ENCODE data around the gene SCO2. TPM values are rescaled to one million over a fixed set of nuclear protein-coding genes. Genes with fewer than 3 reads are reported as not detected.

The SCO2 gene
- total and polyA plus RNA-seq, 2 of the 13 experiments (the other 11 are each of a cell fraction or from before 2014, with no cell fraction given): 0.32 to 3.7 TPM

DNA sequence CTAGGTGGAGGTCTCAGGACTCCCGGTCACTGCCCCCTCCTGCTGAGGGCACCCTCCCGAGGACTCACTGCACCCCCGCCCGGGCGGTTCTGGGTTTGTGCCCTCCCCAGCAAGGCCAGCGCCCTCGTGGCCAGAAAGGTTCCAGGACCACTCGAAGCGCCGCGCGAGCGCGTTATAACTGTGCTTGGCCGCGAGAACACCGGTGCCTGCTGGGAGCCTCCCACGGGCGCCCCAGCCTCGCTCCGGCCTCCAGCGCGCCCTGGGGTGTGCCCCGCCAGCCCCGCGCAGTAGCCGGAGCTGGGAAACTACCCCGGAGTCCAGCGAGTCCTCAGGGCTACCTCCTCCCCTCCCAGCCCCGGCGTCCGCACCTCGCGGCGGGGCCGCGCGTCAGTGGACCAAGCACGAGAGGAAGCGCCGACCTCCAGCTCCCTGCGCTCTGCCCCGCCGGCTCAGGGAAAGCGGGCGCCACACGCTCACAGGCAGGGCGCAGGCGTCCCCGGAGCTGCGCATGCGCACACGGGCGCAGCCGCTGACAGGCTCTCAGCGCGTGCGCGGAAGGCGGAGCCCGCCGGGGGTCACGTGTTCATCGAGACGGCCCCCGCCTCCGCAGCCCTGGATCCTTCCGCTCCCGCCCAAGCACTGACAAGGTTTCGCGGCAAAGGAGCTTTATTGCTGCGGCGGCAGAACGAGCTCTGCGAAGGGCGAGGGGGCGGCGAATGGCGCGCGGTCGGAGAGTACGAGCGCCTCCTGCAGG lies at the start of gene SCO2 (continued):
- TF ChIP-seq ZNF724P (CRISPR knock-in tag; IDR thresholded peaks at IDR 0.05; ENCODE audit: borderline replicate concordance) (0 out of 2 replicates have a peak, but pooled peaks have one; percentile 6), ZNF550 (CRISPR knock-in tag; IDR thresholded peaks at IDR 0.05; ENCODE audit: borderline replicate concordance) (peak; percentile 73; the same call in 1 of the 2 replicates), ZNF20 (CRISPR knock-in tag; IDR thresholded peaks at IDR 0.05) (peak; percentile 23; the same call in 1 of the 2 replicates), ZNF17 (CRISPR knock-in tag; IDR thresholded peaks at IDR 0.05) (no peak), SALL2 (CRISPR knock-in tag; IDR thresholded peaks at IDR 0.05) (no peak), SP5 (CRISPR knock-in tag; IDR thresholded peaks at IDR 0.05; ENCODE audit: borderline replicate concordance, low read depth) (peak; percentile 79), ZNF652 (CRISPR knock-in tag; IDR thresholded peaks at IDR 0.05; ENCODE audit: borderline replicate concordance, low read depth) (no peak), ZNF230 (CRISPR knock-in tag; IDR thresholded peaks at IDR 0.05) (peak; percentile 52; the same call in 1 of the 2 replicates), TMF1 (CRISPR knock-in tag; IDR thresholded peaks at IDR 0.05; ENCODE audit: low read depth) (no peak), MYNN (CRISPR knock-in tag; IDR thresholded peaks at IDR 0.05; ENCODE audit: low read depth) (no peak), SP2 (CRISPR knock-in tag; IDR thresholded peaks at IDR 0.05) (no peak)
- TF ChIP-seq, protein P1, sequence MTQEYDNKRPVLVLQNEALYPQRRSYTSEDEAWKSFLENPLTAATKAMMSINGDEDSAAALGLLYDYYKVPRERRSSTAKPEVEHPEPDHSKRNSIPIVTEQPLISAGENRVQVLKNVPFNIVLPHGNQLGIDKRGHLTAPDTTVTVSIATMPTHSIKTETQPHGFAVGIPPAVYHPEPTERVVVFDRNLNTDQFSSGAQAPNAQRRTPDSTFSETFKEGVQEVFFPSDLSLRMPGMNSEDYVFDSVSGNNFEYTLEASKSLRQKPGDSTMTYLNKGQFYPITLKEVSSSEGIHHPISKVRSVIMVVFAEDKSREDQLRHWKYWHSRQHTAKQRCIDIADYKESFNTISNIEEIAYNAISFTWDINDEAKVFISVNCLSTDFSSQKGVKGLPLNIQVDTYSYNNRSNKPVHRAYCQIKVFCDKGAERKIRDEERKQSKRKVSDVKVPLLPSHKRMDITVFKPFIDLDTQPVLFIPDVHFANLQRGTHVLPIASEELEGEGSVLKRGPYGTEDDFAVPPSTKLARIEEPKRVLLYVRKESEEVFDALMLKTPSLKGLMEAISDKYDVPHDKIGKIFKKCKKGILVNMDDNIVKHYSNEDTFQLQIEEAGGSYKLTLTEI (CRISPR knock-in tag; conservative IDR thresholded peaks at IDR 0.05): no peak
- TF ChIP-seq, protein P2, sequence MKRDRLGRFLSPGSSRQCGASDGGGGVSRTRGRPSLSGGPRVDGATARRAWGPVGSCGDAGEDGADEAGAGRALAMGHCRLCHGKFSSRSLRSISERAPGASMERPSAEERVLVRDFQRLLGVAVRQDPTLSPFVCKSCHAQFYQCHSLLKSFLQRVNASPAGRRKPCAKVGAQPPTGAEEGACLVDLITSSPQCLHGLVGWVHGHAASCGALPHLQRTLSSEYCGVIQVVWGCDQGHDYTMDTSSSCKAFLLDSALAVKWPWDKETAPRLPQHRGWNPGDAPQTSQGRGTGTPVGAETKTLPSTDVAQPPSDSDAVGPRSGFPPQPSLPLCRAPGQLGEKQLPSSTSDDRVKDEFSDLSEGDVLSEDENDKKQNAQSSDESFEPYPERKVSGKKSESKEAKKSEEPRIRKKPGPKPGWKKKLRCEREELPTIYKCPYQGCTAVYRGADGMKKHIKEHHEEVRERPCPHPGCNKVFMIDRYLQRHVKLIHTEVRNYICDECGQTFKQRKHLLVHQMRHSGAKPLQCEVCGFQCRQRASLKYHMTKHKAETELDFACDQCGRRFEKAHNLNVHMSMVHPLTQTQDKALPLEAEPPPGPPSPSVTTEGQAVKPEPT (CRISPR knock-in tag; IDR thresholded peaks at IDR 0.05; ENCODE audit: low read depth): peak; percentile 63; the same call in 1 of the 2 replicates
- TF ChIP-seq, protein P3, sequence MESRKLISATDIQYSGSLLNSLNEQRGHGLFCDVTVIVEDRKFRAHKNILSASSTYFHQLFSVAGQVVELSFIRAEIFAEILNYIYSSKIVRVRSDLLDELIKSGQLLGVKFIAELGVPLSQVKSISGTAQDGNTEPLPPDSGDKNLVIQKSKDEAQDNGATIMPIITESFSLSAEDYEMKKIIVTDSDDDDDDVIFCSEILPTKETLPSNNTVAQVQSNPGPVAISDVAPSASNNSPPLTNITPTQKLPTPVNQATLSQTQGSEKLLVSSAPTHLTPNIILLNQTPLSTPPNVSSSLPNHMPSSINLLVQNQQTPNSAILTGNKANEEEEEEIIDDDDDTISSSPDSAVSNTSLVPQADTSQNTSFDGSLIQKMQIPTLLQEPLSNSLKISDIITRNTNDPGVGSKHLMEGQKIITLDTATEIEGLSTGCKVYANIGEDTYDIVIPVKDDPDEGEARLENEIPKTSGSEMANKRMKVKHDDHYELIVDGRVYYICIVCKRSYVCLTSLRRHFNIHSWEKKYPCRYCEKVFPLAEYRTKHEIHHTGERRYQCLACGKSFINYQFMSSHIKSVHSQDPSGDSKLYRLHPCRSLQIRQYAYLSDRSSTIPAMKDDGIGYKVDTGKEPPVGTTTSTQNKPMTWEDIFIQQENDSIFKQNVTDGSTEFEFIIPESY (CRISPR knock-in tag; IDR thresholded peaks at IDR 0.05): no peak
- TF ChIP-seq, protein P4, sequence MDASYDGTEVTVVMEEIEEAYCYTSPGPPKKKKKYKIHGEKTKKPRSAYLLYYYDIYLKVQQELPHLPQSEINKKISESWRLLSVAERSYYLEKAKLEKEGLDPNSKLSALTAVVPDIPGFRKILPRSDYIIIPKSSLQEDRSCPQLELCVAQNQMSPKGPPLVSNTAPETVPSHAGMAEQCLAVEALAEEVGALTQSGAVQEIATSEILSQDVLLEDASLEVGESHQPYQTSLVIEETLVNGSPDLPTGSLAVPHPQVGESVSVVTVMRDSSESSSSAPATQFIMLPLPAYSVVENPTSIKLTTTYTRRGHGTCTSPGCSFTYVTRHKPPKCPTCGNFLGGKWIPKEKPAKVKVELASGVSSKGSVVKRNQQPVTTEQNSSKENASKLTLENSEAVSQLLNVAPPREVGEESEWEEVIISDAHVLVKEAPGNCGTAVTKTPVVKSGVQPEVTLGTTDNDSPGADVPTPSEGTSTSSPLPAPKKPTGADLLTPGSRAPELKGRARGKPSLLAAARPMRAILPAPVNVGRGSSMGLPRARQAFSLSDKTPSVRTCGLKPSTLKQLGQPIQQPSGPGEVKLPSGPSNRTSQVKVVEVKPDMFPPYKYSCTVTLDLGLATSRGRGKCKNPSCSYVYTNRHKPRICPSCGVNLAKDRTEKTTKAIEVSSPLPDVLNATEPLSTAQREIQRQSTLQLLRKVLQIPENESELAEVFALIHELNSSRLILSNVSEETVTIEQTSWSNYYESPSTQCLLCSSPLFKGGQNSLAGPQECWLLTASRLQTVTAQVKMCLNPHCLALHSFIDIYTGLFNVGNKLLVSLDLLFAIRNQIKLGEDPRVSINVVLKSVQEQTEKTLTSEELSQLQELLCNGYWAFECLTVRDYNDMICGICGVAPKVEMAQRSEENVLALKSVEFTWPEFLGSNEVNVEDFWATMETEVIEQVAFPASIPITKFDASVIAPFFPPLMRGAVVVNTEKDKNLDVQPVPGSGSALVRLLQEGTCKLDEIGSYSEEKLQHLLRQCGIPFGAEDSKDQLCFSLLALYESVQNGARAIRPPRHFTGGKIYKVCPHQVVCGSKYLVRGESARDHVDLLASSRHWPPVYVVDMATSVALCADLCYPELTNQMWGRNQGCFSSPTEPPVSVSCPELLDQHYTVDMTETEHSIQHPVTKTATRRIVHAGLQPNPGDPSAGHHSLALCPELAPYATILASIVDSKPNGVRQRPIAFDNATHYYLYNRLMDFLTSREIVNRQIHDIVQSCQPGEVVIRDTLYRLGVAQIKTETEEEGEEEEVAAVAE (CRISPR knock-in tag; IDR thresholded peaks at IDR 0.05; ENCODE audit: borderline replicate concordance): no peak; the same call in 1 of the 2 replicates
- TF ChIP-seq, protein P5, sequence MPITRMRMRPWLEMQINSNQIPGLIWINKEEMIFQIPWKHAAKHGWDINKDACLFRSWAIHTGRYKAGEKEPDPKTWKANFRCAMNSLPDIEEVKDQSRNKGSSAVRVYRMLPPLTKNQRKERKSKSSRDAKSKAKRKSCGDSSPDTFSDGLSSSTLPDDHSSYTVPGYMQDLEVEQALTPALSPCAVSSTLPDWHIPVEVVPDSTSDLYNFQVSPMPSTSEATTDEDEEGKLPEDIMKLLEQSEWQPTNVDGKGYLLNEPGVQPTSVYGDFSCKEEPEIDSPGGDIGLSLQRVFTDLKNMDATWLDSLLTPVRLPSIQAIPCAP (CRISPR knock-in tag; IDR thresholded peaks at IDR 0.05; ENCODE audit: low read depth): no peak

Measured in HepG2 (cell line).